ENCODE data around the gene CT47C1. TPM values are rescaled to one million over a fixed set of nuclear protein-coding genes. Genes with fewer than 3 reads are reported as not detected.

CT47C1 gene
- total and polyA plus RNA-seq, 10 of the 15 experiments (the other 5 are each of a cell fraction or from before 2014, with no cell fraction given) = not detected

DNA sequence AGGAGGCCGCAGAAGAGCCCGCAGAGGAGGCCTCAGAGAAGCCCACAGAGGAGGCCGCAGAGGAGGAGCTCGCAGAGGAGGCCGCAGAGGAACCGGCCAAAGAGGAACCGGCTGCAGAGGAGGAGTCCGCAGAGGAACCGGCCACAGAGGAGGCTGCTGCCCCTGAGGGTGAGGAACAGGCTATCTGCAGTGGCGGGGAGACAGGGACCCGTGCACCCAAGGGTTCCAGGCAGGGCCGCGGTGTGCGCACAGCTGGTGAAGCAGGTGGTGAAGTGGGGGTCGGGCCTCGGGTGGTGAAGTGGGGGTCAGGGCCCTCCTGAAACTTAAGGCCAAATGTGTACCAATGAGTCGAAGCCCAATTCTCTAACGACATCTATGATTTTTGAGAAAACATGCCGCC, 1.1 kb downstream of the CT47C1 start:
- H3K27ac ChIP-seq (ENCODE audit: control insufficient read depth, insufficient read depth) = no peak overlapping the region
- no peaks in the 10 kb centered on the region for H3K4me1 ChIP-seq (ENCODE audit: control insufficient read depth, insufficient read depth, low read length)
- TF ChIP-seq JUNB (IDR thresholded peaks at IDR 0.05) (no peak), POLR2A (IDR thresholded peaks at IDR 0.05; ENCODE audit: low read depth, low read length) (no peak), MTA2 (IDR thresholded peaks at IDR 0.05; ENCODE audit: low read depth) (no peak), NBN (IDR thresholded peaks at IDR 0.05) (no peak), WRNIP1 (IDR thresholded peaks at IDR 0.05; ENCODE audit: borderline replicate concordance, low read depth, low read length) (no peak)
- TF ChIP-seq, protein P1, sequence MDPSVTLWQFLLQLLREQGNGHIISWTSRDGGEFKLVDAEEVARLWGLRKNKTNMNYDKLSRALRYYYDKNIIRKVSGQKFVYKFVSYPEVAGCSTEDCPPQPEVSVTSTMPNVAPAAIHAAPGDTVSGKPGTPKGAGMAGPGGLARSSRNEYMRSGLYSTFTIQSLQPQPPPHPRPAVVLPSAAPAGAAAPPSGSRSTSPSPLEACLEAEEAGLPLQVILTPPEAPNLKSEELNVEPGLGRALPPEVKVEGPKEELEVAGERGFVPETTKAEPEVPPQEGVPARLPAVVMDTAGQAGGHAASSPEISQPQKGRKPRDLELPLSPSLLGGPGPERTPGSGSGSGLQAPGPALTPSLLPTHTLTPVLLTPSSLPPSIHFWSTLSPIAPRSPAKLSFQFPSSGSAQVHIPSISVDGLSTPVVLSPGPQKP (IDR thresholded peaks at IDR 0.05; ENCODE audit: low read depth, low read length) = no peak
- TF ChIP-seq, protein P2, sequence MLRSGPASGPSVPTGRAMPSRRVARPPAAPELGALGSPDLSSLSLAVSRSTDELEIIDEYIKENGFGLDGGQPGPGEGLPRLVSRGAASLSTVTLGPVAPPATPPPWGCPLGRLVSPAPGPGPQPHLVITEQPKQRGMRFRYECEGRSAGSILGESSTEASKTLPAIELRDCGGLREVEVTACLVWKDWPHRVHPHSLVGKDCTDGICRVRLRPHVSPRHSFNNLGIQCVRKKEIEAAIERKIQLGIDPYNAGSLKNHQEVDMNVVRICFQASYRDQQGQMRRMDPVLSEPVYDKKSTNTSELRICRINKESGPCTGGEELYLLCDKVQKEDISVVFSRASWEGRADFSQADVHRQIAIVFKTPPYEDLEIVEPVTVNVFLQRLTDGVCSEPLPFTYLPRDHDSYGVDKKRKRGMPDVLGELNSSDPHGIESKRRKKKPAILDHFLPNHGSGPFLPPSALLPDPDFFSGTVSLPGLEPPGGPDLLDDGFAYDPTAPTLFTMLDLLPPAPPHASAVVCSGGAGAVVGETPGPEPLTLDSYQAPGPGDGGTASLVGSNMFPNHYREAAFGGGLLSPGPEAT (IDR thresholded peaks at IDR 0.05; ENCODE audit: low read depth) = no peak
- TF ChIP-seq, protein P3, sequence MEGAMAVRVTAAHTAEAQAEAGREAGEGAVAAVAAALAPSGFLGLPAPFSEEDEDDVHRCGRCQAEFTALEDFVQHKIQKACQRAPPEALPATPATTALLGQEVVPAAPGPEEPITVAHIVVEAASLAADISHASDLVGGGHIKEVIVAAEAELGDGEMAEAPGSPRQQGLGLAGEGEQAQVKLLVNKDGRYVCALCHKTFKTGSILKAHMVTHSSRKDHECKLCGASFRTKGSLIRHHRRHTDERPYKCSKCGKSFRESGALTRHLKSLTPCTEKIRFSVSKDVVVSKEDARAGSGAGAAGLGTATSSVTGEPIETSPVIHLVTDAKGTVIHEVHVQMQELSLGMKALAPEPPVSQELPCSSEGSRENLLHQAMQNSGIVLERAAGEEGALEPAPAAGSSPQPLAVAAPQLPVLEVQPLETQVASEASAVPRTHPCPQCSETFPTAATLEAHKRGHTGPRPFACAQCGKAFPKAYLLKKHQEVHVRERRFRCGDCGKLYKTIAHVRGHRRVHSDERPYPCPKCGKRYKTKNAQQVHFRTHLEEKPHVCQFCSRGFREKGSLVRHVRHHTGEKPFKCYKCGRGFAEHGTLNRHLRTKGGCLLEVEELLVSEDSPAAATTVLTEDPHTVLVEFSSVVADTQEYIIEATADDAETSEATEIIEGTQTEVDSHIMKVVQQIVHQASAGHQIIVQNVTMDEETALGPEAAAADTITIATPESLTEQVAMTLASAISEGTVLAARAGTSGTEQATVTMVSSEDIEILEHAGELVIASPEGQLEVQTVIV (IDR thresholded peaks at IDR 0.05; ENCODE audit: borderline replicate concordance, partially characterized antibody) = no peak
- H2AFZ ChIP-seq (ENCODE audit: control insufficient read depth, low read depth, low read length) = no peak overlapping the region
- H3K9ac ChIP-seq (ENCODE audit: control insufficient read depth, insufficient read depth, low read length) = no peak overlapping the region
- FAIRE-seq = no peak
- H4K20me1 ChIP-seq (ENCODE audit: control insufficient read depth, insufficient read depth) = no peaks in the 10 kb centered on the region
- ChIA-PET RAD21 (ENCODE audit: unreplicated experiment) (no interaction called here), SMC1A (ENCODE audit: uncharacterized antibody, unreplicated experiment) (interaction anchor here (2.0 kb wide), 1 partner anchor 58 kb away, joined by 6 read pairs; no protein-coding TSS in a partner anchor), CTCF (no interaction called here), POLR2A (no interaction called here)
- in situ Hi-C loops (cut with MboI) = no loop called here
- no peak for ATAC-seq
- WGBS (ENCODE audit: insufficient coverage, insufficient replicate concordance, low lambda C conversion rate, missing lambda C conversion rate) = 72% methylated on average over 19 of the region's 19 CpGs
- H3K4me3 ChIP-seq = no peak overlapping the region
- no peak overlapping the region for H3K4me2 ChIP-seq (ENCODE audit: control insufficient read depth, insufficient read depth)
- DNase-seq (ENCODE audit: low read depth, low spot score) = no peak
- H3K36me3 ChIP-seq (ENCODE audit: control insufficient read depth in 2 of 2, insufficient read depth in 2 of 2, low read length in 1 of 2) = no peaks in the 10 kb centered on the region
- H3K9me3 ChIP-seq (replicated peaks; ENCODE audit: control insufficient read depth, insufficient read depth, low read length) = peaks cover 2% of the 10 kb centered on the region; the same call in 1 of the 3 replicates
- H3K79me2 ChIP-seq (ENCODE audit: control insufficient read depth, insufficient read depth, low read length) = no peaks in the 10 kb centered on the region
- intact Hi-C loops (cut with micrococcal nuclease; ENCODE audit: unreplicated experiment) = no loop called here
- no TSS peak for BruUV-seq (replicated peaks)
- no peaks in the 10 kb centered on the region; a peak in 1 of 4 replicates for H3K27me3 ChIP-seq (replicated peaks in 1 of 2; ENCODE audit: control insufficient read depth in 2 of 2, insufficient read depth in 2 of 2, low read length in 1 of 2)
